Left renal pelvis (tissue), 4 donors: ENCODE measurements around the gene CLSTN2. TPM values are rescaled to one million over a fixed set of nuclear protein-coding genes. Genes with fewer than 3 reads are reported as not detected.

ENCODE experiments used
- DNase-seq, 4 donors: peaks; one replicate each; pipeline ENCODE4 v3.0.0-alpha.2; 2013; ENCODE audit warnings: low read depth in 4 of 4, low spot score in 3 of 4
- polyA plus RNA-seq, 4 donors: library from polyadenylated mRNA; unstranded; fragments of 120-200 nt; gene quantifications; one replicate each; pipeline ENCODE4 v1.2.1, GENCODE V29; 2013; ENCODE audit not compliant: insufficient read length in 4 of 4

CLSTN2 gene
- polyA plus RNA-seq, 4 donors: 1.1 to 6.1 (median 2.1) TPM

- no peak for DNase-seq
These were observed 533.4 kb downstream of the CLSTN2 start for GRCh38 chr3:140468407-140468806.

DNA sequence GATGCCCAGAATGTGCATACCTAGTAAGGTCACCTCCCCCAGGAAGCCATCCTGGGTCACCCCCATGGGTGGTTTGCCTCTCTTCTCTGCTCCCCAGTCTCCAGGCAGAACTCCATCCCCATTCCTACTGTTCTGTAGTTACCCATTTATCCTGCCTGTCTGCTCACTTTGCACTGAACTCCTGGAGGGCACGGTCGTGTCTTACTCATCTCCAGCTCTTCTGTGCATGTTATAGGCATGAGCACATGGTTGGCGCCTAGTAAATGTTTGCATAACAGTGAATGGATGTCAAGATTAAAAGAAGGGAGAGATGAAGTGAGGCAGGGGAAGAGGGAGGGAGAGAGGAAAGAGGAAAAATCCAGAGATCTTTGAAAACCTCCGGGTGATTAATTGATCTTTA is 534.5 kb downstream of the CLSTN2 start:
- no peak for DNase-seq

GRCh38 chr3:140470211-140470610 is 535.2 kb downstream of the CLSTN2 start:
- DNase-seq: no peak

GRCh38 chr3:140470962-140471361 is 536.0 kb downstream of the CLSTN2 start:
- DNase-seq: no peak

GRCh38 chr3:140472306-140473020 is 537.5 kb downstream of the CLSTN2 start:
- DNase-seq: no peak

- no peak for DNase-seq
These were observed 552.6 kb downstream of the CLSTN2 start for GRCh38 chr3:140487566-140487965.

- DNase-seq: no peak
These were observed 558.3 kb downstream of the CLSTN2 start for GRCh38 chr3:140493271-140493670.

DNA sequence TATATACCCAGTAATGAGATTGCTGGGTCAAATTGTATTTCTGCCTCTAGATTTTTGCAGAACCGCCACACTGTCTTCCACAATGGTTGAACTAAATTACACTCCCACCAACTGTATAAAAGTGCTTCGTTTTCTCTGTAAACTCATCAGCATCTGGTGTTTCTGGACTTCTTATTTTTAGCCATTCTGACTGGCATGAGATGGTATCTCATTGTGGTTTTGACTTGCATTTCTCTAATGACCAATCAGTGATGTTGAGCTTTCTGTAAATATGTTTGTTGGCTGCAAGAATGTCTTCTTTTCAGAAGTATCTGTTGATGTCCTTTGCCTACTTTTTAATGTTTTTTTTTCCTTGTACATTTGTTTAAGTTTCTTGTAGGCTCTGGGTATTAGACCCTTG is 560.0 kb downstream of the CLSTN2 start:
- no peak for DNase-seq

GRCh38 chr3:140497331-140497730 is 562.3 kb downstream of the CLSTN2 start:
- DNase-seq: no peak

DNA sequence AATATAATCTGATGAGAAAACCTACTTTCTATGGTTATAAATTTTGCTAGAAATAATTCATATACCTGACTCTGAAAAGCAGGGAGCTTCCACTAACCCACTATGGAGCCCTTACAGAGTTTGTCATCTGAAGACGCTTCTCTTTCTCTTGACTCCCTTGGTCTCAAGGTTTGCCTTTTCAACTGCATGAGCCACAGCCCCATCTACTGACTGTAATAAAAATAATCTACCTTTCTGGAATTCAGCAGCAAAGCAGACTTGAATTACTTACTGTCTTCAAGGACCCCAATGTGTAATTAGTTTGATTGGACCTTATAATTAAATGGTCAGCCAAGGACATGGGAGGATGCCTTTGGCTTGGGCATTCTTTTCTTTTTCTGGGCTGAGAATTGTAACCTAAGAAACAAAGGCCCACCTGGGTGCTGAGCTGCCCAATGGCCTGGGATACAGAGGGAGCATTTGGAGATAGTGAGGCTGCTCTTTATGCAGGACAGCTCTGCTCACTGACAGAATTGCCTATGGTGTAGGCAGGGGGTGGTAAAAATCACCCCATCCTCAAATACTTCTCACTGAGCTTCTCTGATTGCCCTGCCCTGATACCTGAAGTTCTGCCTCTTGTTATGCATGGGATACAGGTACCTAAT is 564.3 kb downstream of the CLSTN2 start:
- DNase-seq: peak in 1 of 4 donors; percentile 31

- no peak for DNase-seq
These were observed 565.5 kb downstream of the CLSTN2 start for GRCh38 chr3:140500473-140500872.

GRCh38 chr3:140501061-140501769 is 566.2 kb downstream of the CLSTN2 start:
- DNase-seq: no peak

GRCh38 chr3:140501770-140502364 is 566.9 kb downstream of the CLSTN2 start:
- DNase-seq: no peak

- no peak for DNase-seq
These were observed 570.2 kb downstream of the CLSTN2 start for GRCh38 chr3:140505213-140505612.

DNA sequence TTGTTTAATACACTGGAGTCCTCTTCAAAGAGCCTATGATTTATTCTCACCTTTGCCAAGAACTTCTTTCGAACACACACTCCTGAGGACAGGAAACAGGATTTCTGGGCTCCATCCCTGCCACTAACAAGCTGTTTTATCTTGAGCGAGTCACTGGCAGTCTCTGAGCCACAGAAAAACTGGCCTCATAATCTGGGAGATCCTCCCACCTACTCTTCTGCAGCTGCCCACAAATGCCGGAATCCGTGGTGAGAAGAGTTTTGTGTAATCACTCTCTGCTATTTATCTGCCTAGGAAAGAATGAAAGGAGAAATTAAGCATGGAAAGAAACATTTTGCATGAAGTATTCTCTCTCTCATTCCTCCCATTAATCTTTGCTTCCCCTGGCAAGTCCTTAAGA is 570.9 kb downstream of the CLSTN2 start:
- DNase-seq: no peak

GRCh38 chr3:140508550-140508949 is 573.6 kb downstream of the CLSTN2 start:
- DNase-seq: no peak

- DNase-seq: no peak
These were observed 574.5 kb downstream of the CLSTN2 start for GRCh38 chr3:140509534-140509933.

GRCh38 chr3:140510303-140510861 is 575.4 kb downstream of the CLSTN2 start:
- no peak for DNase-seq

- no peak for DNase-seq
These were observed 586.9 kb downstream of the CLSTN2 start for GRCh38 chr3:140521751-140522445.

DNA sequence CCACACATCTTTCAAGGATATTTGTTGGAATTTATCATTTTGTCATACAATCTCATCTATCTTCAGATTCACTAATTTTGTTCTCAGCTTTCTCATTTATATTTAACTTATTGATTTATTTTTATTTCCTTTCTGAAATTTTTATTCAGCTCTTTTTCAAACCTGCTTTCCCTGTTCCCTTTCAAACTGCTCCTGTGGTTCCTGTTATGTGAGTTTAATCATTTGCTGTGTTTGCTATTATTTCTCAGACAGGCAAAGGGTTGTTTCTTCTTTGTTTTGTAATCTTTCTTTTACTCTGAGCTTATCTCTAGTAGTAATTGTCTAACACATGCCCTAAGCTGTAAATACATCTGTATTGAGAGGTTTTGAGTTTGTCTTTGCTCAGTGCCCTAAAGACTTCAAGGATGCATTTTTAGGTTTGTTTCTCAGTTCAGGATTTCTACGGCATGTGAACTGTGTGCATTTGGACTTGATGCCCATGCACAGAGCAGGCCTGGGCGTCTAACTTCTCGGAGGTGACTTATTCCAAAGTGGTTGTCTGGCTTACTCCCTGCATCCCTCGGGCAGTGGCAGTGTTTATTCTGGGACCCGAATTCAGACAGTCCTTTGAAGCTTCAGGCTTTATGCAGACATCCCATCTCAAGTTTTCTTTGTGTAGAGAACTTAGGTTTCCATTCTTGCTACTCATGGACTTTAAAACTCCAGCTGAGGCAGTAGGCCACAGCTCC is 587.8 kb downstream of the CLSTN2 start:
- no peak for DNase-seq
